Suppressor macrophage treated with lipopolysaccharide for 1 hour (primary cell): Measurements from ENCODE around the gene PRRT4.

ENCODE experiments used
- DNase-seq, 3 donors: peaks; one replicate each; pipeline ENCODE4 v3.0.0-alpha.2; 2020 to 2022

PRRT4 gene

GRCh38 chr7:128361411-128362379 lies at the start of gene PRRT4:
PRRT4 (minus strand) TSS chr7:128361690.
- peak; percentile 65 to 72 (median 66) for DNase-seq

DNA sequence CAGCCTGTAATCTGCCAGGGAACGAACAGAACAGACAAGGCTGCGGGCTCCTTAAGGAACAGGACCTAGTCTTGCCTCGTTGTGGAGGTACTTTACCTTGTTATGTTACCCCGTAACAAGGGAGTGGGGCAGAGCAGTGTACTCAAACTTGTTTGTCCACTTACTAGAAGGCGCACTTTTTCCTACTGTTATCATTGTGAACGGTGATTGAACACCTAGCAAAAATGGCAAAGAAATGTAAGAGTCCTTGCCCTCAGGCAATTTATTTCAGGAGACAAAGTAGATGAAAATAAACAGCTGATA lies 48.9 kb upstream of the PRRT4 start:
- no peak for DNase-seq

DNA sequence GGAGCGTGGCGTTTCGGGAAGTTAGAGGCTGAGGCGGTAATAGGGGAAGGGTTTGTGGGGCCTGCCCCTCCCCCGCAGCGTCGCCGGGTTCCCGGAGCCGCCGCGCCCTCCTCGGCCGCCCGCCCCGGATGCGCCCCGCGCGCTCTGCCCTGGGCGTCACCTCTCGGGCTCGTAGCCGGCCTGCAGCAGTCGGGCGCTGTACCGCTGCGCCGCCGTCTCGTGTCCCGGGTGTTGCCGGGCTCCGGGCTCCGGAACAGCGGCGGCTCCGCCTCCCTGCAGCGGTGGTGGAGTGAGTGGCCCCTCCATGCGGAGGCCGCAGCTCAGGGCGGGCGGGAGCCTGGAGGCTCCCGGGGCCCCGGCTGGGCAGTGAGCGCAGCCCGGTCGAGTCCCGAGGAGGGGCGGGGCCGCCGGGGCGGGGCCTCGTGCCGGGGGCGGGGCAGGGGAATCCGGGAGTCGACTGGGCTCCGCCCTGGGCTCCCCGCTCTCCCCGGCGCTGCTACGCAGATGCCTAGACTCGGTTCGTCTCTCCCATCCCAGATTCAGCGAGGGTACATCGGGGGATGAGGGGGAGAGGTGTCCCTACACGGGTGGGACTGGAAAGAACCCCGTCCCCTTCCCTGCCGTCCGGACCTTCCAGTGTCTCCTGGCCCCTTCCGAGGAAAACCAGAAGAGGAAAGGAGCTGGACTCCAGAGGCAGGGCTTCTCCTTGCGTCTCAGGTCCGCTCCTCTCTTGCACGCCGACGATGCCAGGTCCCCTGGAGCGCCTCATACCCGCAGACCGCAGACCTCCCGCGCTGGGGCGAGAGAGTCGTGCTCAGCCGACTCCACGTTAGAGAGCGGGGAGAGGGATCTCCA lies 48.3 kb upstream of the PRRT4 start, which contains the start of gene IMPDH1:
IMPDH1 (minus strand) TSS at position 387 of the 855 bp plus-strand sequence; CDS start at position 306, 81 bp downstream.
- peak; percentile 85 to 96 (median 91) for DNase-seq

DNA sequence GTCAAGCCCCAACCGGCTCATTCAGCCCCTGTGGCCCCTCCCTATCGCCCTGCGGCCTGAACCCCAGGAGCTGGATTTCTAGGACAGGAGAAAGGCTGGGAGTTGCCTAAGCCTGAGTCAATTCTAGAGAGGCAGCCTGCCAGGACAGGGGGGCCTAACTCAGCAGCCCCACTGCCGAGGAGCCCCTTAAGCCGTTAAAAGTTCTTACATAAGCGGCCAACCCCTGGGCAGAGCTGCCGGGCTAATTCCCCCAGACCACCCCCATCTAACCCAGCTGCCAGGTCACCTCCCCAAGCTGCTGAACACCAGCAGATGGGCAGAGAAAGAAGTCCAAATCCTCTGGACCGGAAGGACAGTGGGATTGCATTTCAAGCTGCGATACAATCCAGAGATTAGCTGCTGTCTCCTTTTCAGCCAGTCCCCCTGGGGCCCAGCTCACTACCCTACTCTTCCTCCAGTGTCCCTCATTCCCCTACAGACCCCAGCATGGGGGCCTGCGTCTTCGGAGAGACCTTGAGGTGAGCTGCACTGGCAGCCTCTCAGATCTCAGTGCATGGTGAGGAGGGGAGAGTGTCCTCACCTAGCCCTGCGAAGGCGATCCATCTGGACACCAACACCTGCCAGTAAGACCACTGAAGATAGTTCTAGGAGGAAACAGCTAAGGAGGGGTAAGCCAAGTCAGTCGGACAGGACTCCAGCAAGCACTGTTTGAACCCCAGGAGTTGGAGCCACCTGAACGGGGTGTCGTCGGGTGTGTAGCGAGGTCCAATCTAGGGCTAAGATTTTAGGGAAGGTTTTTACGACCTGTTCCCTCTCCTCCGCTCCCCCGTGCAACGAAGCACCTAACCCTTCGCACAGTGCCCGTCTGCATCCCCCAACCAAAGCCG lies 47.5 kb upstream of the PRRT4 start:
- DNase-seq: no peak

DNA sequence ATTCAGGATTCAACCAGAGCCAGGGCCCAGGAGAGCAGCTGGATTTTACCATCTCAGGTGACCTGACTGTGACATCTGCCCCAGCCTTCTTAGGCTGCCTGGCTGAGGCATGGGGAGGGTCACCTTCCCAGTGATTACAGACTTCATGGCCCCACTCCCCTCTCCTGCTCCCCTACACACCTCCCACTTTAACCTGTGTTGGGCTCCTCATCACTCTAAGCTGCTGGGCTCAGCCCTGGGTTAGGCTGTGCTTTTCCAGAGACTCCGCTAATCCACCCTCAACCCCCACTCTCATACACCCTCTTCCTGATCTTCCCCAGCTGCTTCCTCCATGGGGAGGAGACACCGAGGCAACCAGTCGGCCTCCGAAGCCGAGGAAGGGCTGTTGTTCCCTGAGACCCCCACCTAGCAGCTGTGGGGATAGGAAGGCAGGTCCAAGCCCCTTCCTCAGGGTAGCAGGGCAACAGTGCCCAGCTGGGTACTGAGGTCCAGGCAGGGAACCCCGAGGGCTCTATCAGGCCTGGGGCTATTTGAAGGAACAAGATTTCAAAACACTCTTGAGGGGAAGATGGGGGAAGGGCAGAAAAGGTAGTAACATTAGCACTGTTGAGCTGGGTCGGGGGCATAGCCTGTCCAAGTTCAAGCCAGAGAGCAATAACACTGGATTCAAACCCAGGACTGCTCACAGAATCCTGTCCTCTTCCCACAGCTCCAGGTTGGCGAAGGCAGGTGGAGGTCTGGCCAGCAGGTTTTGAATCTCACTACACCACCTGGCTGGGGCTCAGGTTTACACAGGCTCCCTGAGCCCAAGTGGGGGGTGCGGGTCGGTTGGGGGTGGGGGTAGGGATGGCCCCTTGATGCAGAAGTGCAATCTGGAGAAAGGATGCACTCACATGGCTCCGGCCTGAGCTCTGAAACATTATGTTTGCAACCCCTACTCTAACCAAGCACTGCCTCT lies 46.5 kb upstream of the PRRT4 start:
- no peak for DNase-seq

DNA sequence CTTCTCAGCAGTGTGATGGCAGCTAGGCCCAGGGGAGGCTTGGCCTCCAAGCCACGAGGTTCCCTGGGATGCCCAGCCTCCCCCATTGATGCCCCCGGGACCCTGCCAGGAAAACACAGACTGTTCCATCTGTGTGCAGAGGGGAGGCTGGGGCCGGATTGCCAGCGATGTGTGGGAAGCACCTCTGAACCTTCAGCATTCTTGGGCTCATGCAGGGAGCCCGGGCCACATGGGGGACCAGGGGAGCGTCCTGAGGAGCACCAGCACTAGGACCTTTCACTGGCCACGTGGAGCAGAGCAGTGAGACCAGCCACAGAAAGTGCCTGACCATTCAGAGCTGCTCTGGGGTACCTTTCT lies 45.7 kb upstream of the PRRT4 start:
- DNase-seq: no peak

DNA sequence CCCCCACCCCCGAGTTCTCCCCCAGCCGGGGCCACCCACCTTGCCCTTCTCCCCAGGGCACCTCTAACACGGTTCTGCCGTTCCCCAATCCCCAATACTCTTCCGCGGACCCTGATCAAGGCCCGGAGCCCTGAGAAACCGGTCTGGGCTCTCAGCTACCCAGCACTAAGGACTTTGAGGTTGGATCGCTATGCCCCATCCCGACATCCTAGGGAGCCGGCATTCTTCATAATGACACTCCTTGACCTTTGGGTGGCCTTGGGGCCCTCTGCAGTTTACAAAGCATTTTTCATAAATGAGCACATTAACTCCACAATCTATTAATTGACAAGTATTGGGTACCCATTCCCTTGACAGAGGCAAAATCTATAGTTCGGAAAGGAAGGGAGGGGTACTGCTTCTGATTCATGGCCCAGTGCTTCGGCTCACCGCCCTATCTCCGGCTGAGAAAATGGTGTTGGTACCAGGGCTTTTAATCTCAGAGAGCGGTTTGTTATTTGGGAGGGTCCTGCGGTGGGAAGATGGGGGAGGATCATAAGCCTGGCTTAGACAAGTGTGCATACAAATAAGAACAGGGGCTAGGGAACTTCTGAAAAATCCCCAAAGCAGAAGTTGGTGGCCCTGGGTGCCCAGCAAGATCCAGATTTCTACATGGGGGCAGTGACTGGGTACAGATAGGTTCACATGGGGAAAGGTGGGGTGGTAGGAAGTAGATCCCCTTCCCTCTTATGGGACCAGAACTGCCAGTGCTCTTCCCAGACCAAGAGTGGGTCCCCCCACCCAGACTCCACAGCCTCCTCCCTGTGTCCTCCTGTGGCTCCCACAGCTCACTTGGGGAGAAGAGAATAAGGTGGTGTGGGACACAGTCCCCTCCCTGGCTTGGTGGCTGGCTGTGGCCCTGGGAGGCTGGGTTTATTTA lies 45.1 kb upstream of the PRRT4 start:
- peak; percentile 75 to 85 (median 80) for DNase-seq

- DNase-seq: peak; percentile 47 to 78 (median 61)
Observed at GRCh38 chr7:128405471-128406313, 44.2 kb upstream of the PRRT4 start.

DNA sequence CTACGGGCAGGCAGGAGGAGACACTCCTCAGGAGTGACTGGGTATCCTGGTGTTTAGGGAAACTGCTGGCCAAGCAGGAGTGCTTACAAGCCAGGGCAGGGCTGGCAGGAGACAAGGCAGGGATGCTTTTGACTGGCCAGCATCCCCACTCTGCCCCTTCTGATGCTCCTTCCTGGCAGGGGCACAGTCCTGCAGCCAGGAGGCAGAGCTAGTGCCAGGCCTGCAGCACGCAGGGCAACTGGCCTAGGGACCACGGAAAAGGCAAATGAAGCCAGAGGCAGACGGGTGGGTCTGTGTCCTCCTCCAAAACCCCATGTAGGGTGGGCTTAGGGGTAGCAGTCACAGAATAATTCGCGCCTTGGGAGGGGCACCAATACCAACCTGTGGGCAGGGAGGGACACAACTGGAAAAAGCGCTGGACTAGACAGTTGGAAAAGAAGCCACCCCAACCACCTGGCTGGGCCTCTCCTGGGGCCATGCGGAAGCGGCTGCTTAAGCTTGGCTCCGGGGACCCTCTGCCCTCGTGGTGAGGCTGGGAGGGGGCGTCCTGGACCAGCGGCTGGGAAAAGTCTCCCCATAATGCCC lies 43.5 kb upstream of the PRRT4 start:
- no peak for DNase-seq

DNA sequence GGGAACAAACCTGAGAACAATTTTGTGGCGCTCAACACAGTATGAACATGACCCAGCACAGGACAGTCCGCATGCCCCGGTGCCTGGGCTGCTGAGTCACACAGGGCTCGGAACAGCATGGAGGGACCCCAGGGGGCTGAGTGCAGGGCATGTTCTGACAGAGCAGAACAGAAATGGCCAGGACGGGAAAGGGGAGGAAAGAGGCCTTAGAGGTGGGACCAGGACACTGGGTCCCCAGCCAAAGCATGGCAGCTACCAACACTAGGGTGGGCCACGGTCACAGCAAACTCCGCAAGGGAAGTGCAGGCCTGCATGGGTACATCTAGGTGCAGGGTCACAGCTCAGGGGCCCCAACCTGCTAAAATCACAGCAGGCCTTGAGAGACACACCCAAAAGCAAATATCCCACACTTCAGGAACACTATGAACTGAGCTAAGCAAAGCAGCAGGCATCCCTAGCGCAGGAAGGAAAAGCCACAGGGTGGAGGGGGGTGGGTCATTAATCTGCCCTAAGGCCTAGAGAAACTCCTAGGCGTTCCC lies 42.7 kb upstream of the PRRT4 start:
- DNase-seq: no peak

GRCh38 chr7:128403676-128404075 lies 42.2 kb upstream of the PRRT4 start:
- no peak for DNase-seq

GRCh38 chr7:128402356-128402755 lies 40.9 kb upstream of the PRRT4 start:
- peak; percentile 74 to 82 (median 78) for DNase-seq

GRCh38 chr7:128400566-128400965 lies 39.1 kb upstream of the PRRT4 start:
- no peak for DNase-seq

GRCh38 chr7:128399991-128400390 lies 38.5 kb upstream of the PRRT4 start:
- no peak for DNase-seq

GRCh38 chr7:128398841-128399135 lies 37.3 kb upstream of the PRRT4 start:
- no peak for DNase-seq

GRCh38 chr7:128398016-128398840 lies 36.7 kb upstream of the PRRT4 start:
- DNase-seq: peak; percentile 55 to 79 (median 61)

DNA sequence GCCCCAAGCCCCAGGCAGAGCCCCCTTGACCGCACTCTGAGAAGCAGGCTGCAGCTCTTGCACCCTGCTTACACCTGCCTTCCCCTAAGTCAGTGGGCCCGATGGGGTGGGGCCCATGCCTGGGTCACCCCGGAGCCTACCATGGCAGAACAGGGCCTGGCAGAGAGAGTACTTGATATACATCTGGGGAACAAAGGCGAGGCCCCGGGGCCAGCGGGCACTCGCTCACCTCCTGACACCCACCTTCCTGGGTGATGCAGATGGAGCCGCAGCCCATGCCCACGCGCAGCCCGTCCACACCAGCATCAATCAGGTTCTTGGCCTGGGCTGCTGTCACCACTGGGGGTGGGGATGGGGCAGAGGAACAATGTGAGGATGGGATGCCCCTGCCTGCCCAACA lies 34.9 kb upstream of the PRRT4 start:
- no peak for DNase-seq

DNA sequence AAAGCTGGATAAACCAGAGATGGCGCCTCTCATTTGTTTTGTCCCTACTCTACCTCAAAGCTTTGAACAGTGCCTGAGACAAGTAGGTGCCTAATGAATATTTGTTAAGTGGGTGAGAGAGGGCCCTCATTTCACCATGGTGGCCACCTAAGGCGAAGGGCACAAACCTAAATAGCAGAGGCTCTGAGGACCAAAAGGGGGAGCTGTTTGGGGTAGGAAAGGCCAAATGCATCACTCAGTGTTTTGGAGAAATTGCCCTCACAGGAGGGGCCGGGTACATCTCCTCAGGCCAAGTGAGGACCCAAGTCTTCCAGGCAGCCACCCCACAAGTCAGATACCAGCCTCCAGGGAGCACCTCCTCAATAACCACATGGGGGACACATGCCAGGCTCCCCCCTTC lies 34.3 kb upstream of the PRRT4 start:
- no peak for DNase-seq
